CD4-positive, alpha-beta T cell (primary cell): ENCODE data around the gene CTCFL. TPM values are rescaled to one million over a fixed set of nuclear protein-coding genes. Genes with fewer than 3 reads are reported as not detected.
A peak's percentile ranks its signal among the peaks of the same experiment; 100 is the strongest.

ENCODE experiments used
- ATAC-seq: fragments of 200-7000 bp; cut with Tn5 transposase; one replicate; pipeline ENCODE4 v1.10.0; 2022; ENCODE audit warnings: mild to moderate bottlenecking; ENCODE audit not compliant: poor library complexity
- CTCF ChIA-PET: fragments of 350-600 bp; sonication (Branson Sonifier 250); formaldehyde crosslinking; loops from one replicate; lab custom pipeline; 2021; ENCODE audit warnings: antibody characterized with exemption, inconsistent platforms; lab: Charles Lee
- POLR2A ChIA-PET: fragments of 350-600 bp; sonication (Branson Sonifier 250); formaldehyde crosslinking; loops from one replicate; lab custom pipeline; 2021; ENCODE audit warnings: antibody characterized with exemption, inconsistent platforms; lab: Charles Lee
- DNase-seq, 14 experiments: peaks; one replicate each; pipeline ENCODE4 v3.0.0-alpha.2; 2013 to 2020; ENCODE audit warnings: mixed read lengths in 2 of 14
- H3K27ac ChIP-seq, 2 donors: one replicate each; pipeline versions ENCODE4 v1.5.1 to v1.7.0; 2013; ENCODE audit warnings: low read length in 2 of 2, low read depth in 1 of 2, mild to moderate bottlenecking in 1 of 2
- H3K27me3 ChIP-seq, 2 experiments: 1 replicate in 1 of 2; 2 replicates in 1 of 2; pipeline versions ENCODE4 v1.6.1 to v1.7.0; 2013; ENCODE audit warnings: low read length in 2 of 2, control low read depth in 1 of 2, mild to moderate bottlenecking in 1 of 2, moderate library complexity in 1 of 2; ENCODE audit not compliant: insufficient read depth in 2 of 2, control insufficient read depth in 1 of 2
- H3K36me3 ChIP-seq: one replicate; pipeline ENCODE4 v1.6.1; 2013; ENCODE audit warnings: low read length, control low read depth; ENCODE audit not compliant: insufficient read depth
- H3K4me1 ChIP-seq: one replicate; pipeline ENCODE4 v1.6.1; 2013; ENCODE audit warnings: low read length, control low read depth; ENCODE audit not compliant: insufficient read depth
- H3K4me3 ChIP-seq: one replicate; pipeline ENCODE4 v1.5.1; 2013; ENCODE audit warnings: mild to moderate bottlenecking, low read length, moderate library complexity
- H3K9me3 ChIP-seq, 2 experiments: 1 replicate in 1 of 2; 2 replicates in 1 of 2; pipeline versions ENCODE4 v1.6.1 to v1.7.0; 2013; ENCODE audit warnings: low read length in 2 of 2, mild to moderate bottlenecking in 2 of 2, control low read depth in 1 of 2, moderate library complexity in 1 of 2; ENCODE audit not compliant: control insufficient read depth in 1 of 2, insufficient read depth in 1 of 2
- H3K27ac Mint-ChIP-seq: one replicate; pipeline ENCODE4 v1.8.0; 2020; ENCODE audit warnings: mixed read lengths
- H3K27me3 Mint-ChIP-seq: one replicate; pipeline ENCODE4 v1.8.0; 2021; ENCODE audit warnings: mixed read lengths
- H3K36me3 Mint-ChIP-seq: one replicate; pipeline ENCODE4 v1.8.0; 2021; ENCODE audit warnings: low read depth, mixed read lengths
- H3K4me1 Mint-ChIP-seq: one replicate; pipeline ENCODE4 v1.8.0; 2021; ENCODE audit warnings: low read depth, mixed read lengths
- H3K4me3 Mint-ChIP-seq: one replicate; pipeline ENCODE4 v1.8.0; 2020; ENCODE audit warnings: mild to moderate bottlenecking, mixed read lengths
- H3K9me3 Mint-ChIP-seq: one replicate; pipeline ENCODE4 v1.8.0; 2020; ENCODE audit warnings: mixed read lengths
- intact Hi-C, 2 experiments: fragments of 100-400 bp; cut with DNase I in 1 of 2; cut with micrococcal nuclease in 1 of 2; formaldehyde crosslinking; loops; one replicate each; pipeline versions ENCODE4 v1.15.1 to v1.9.0; 2023 to 2025; cut with DNase I, micrococcal nuclease
- total RNA-seq, 174 experiments: library from RNA in 2 of 174; stranded (reverse) in 2 of 174; gene quantifications; one replicate each; pipeline ENCODE4 v1.2.3 and lab custom pipeline; 2021 to 2026
- TF ChIP-seq, protein P1 (sequence below): fragments of 200-600 bp; IDR thresholded peaks from one replicate; pipeline ENCODE4 v1.8.0; 2022; ENCODE audit warnings: antibody characterized with exemption, mild to moderate bottlenecking

Gene CTCFL
- total RNA-seq, 2 experiments from 2014 or later: not detected

DNA sequence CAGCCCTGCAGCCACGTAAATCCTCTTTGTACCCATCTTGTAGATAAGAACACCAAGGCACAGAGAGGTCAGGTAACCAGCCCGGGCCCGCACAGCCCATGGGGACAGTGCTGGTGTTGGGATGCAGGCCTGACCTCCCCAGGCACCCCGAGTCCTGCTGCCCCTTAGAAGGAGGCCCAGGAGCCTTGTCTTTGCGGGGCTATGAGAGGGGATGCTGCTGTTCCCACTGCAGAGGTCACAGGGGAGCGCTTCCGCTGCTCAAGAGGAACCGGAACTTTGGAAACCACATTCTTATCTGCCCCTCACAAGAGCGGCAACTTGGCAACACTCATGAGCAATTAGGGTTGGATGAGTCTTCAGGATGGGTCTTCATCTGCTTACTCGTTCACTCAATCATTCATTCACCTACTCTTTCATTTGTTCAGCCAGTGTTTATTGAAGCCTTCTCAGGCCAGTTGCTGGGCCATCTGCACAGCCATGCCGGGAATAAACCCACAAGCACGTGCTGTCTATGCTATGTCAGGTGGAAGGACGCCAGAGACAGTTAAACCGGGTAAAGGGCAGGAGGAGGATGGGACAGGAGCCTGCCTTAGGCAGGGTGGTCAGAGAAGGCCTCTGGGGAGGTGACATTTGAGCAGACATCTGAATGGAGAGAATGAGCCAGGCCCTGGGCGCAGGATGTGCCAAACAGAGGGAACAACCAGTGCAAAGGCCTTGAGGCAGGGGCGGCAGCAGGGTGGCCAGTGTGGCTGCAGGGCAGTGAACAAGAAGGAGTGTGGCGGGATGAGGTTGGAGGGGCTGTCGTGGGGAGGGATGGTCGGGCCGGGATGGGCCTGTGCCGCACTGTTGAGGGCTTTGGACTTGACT is 72.9 kb downstream of the CTCFL start:
- Mint-ChIP-seq H3K27ac (peak overlapping the region; percentile 77), H3K27me3 (no peaks in the 10 kb centered on the region), H3K4me3 (peak overlapping the region; percentile 63), H3K36me3 (no peaks in the 10 kb centered on the region), H3K4me1 (peaks cover 42% of the 10 kb centered on the region), H3K9me3 (no peaks in the 10 kb centered on the region)
- DNase-seq (peak in 4 of 14 experiments; percentile 31 to 58 (median 54)), ATAC-seq (peak; percentile 71)
- no peak overlapping the region for H3K27ac ChIP-seq
- intact Hi-C loops: no loop called here
- peaks cover 38% of the 10 kb centered on the region for H3K4me1 ChIP-seq
- POLR2A ChIA-PET: interaction anchor here (0.9 to 2.1 kb wide), 2 partner anchors 54 to 60 kb away, joined by 3 to 14 read pairs; no protein-coding TSS in a partner anchor
- H3K4me3 ChIP-seq: no peak overlapping the region
- H3K9me3 ChIP-seq: no peaks in the 10 kb centered on the region
- no peaks in the 10 kb centered on the region for H3K27me3 ChIP-seq
- CTCF ChIA-PET: no interaction called here
- TF ChIP-seq, protein P1, sequence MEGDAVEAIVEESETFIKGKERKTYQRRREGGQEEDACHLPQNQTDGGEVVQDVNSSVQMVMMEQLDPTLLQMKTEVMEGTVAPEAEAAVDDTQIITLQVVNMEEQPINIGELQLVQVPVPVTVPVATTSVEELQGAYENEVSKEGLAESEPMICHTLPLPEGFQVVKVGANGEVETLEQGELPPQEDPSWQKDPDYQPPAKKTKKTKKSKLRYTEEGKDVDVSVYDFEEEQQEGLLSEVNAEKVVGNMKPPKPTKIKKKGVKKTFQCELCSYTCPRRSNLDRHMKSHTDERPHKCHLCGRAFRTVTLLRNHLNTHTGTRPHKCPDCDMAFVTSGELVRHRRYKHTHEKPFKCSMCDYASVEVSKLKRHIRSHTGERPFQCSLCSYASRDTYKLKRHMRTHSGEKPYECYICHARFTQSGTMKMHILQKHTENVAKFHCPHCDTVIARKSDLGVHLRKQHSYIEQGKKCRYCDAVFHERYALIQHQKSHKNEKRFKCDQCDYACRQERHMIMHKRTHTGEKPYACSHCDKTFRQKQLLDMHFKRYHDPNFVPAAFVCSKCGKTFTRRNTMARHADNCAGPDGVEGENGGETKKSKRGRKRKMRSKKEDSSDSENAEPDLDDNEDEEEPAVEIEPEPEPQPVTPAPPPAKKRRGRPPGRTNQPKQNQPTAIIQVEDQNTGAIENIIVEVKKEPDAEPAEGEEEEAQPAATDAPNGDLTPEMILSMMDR: no peak
- no peaks in the 10 kb centered on the region for H3K36me3 ChIP-seq

DNA sequence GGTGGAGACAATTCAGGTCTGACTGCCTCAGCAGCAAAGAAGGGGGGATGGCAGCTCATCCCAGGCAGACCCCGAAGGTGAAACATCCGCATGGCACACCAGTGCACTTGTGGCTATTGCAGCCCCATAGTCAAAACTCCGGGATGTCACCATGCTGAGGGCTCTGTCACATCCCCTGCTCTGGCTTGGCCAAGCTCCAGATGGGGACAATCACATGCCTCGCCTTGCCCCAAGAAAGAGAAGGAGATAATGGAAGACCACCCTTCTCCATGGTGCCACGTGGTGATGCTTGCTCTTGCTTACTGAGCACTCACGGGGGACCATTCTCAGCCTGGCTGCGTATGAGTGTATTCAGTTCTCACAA is 73.5 kb downstream of the CTCFL start:
- CTCF ChIA-PET: no interaction called here

GRCh38 chr20:57450931-57451330 is 74.0 kb downstream of the CTCFL start:
- Mint-ChIP-seq H3K27me3 (no peaks in the 10 kb centered on the region), H3K9me3 (no peaks in the 10 kb centered on the region), H3K4me1 (peaks cover 42% of the 10 kb centered on the region), H3K4me3 (peak overlapping the region; percentile 62), H3K27ac (peak overlapping the region; percentile 83), H3K36me3 (no peaks in the 10 kb centered on the region)
- ATAC-seq (peak; percentile 30), DNase-seq (no peak)
- no peaks in the 10 kb centered on the region for H3K9me3 ChIP-seq
- intact Hi-C loops: no loop called here
- no peaks in the 10 kb centered on the region for H3K36me3 ChIP-seq
- TF ChIP-seq, protein P1: no peak
- no peaks in the 10 kb centered on the region for H3K27me3 ChIP-seq
- ChIA-PET POLR2A (interaction anchor here (0.7 to 2.1 kb wide), 6 partner anchors 15 to 59 kb away, joined by 3 to 14 read pairs (median 3); no protein-coding TSS in a partner anchor), CTCF (no interaction called here)
- H3K4me1 ChIP-seq: peaks cover 38% of the 10 kb centered on the region
- H3K4me3 ChIP-seq: no peak overlapping the region
- no peak overlapping the region for H3K27ac ChIP-seq

More for the DNA sequence above, 73.5 kb downstream of the CTCFL start:
- DNase-seq: peak in 1 of 14 experiments; percentile 29
- H3K36me3 Mint-ChIP-seq: no peaks in the 10 kb centered on the region
- Histone ChIP-seq H3K27ac (no peak overlapping the region), H3K36me3 (no peaks in the 10 kb centered on the region), H3K4me3 (no peak overlapping the region), H3K27me3 (no peaks in the 10 kb centered on the region), H3K9me3 (no peaks in the 10 kb centered on the region), H3K4me1 (peaks cover 38% of the 10 kb centered on the region)
- TF ChIP-seq, protein P1: no peak
- H3K4me1 Mint-ChIP-seq: peaks cover 42% of the 10 kb centered on the region
- no peak overlapping the region for H3K27ac Mint-ChIP-seq
- intact Hi-C loops: no loop called here
- POLR2A ChIA-PET: interaction anchor here (0.9 to 2.1 kb wide), 4 partner anchors 21 to 59 kb away, joined by 3 to 14 read pairs (median 4); no protein-coding TSS in a partner anchor
- no peaks in the 10 kb centered on the region for H3K27me3 Mint-ChIP-seq
- H3K9me3 Mint-ChIP-seq: no peaks in the 10 kb centered on the region
- H3K4me3 Mint-ChIP-seq: no peak overlapping the region
- ATAC-seq: no peak
